ENCODE data around the gene NUMA1. TPM values are rescaled to one million over a fixed set of nuclear protein-coding genes. Genes with fewer than 3 reads are reported as not detected.

Gene NUMA1
- total and polyA plus RNA-seq, 9 of the 15 experiments (the other 6 are each of a cell fraction or from before 2014, with no cell fraction given): 4.1 to 104 (median 51.2) TPM

- Histone ChIP-seq H3K27ac (ENCODE audit: extremely low read depth, low read depth, low read length) (peak overlapping the region; percentile 69; the same call in 1 of the 3 replicates), H3K4me3 (no peak overlapping the region), H3K4me1 (replicated peaks in 1 of 2; ENCODE audit: control insufficient read depth in 2 of 2, insufficient read depth in 2 of 2, low read length in 2 of 2) (peaks cover 44 to 66% of the 10 kb centered on the region in 2 experiments), H3K36me3 (ENCODE audit: control insufficient read depth, insufficient read depth, low read length) (peaks cover 48% of the 10 kb centered on the region), H3K9me3 (replicated peaks; ENCODE audit: control insufficient read depth, insufficient read depth, low read depth, low read length) (no peaks in the 10 kb centered on the region), H3K9ac (ENCODE audit: insufficient read depth in 1 of 2, low read depth in 2 of 2, low read length in 2 of 2) (peak overlapping the region in 1 of 2 experiments; percentile 61; a peak in 1 of 4 replicates), H3K27me3 (ENCODE audit: control insufficient read depth in 2 of 2, insufficient read depth in 2 of 2, low read length in 2 of 2) (no peaks in the 10 kb centered on the region), H3K4me2 (ENCODE audit: insufficient read depth, low read length) (no peak overlapping the region), H4K20me1 (replicated peaks; ENCODE audit: control insufficient read depth, insufficient read depth, low read length) (peaks cover 10% of the 10 kb centered on the region), H3K9me1 (ENCODE audit: control insufficient read depth, insufficient read depth, low read length) (peaks cover 14% of the 10 kb centered on the region), H3K79me2 (ENCODE audit: control insufficient read depth, insufficient read depth, low read length) (no peaks in the 10 kb centered on the region), H2AFZ (ENCODE audit: low read depth, low read length) (no peak overlapping the region)
- DNase-seq (ENCODE audit: extremely low read depth in 1 of 4, low spot score in 3 of 4) (no peak), ATAC-seq (no peak), FAIRE-seq (no peak)
- WGBS (ENCODE audit: insufficient coverage, low coverage, missing lambda C conversion rate): 84% methylated on average over 4 of the region's 4 CpGs
- intact Hi-C loops (cut with micrococcal nuclease): loop anchor here (5.0 kb wide), 1 partner anchor 134 kb away; no protein-coding TSS in a partner anchor
- no TSS peak for BruUV-seq (replicated peaks)
- TF ChIP-seq ZBTB49 (CRISPR knock-in tag; IDR thresholded peaks at IDR 0.05; ENCODE audit: borderline replicate concordance) (no peak), CHAMP1 (IDR thresholded peaks at IDR 0.05) (no peak), CEBPB (tag; IDR thresholded peaks at IDR 0.05) (no peak), ZFP36 (IDR thresholded peaks at IDR 0.05; ENCODE audit: low read depth, low read length, partially characterized antibody) (no peak)
- TF ChIP-seq, protein P1, sequence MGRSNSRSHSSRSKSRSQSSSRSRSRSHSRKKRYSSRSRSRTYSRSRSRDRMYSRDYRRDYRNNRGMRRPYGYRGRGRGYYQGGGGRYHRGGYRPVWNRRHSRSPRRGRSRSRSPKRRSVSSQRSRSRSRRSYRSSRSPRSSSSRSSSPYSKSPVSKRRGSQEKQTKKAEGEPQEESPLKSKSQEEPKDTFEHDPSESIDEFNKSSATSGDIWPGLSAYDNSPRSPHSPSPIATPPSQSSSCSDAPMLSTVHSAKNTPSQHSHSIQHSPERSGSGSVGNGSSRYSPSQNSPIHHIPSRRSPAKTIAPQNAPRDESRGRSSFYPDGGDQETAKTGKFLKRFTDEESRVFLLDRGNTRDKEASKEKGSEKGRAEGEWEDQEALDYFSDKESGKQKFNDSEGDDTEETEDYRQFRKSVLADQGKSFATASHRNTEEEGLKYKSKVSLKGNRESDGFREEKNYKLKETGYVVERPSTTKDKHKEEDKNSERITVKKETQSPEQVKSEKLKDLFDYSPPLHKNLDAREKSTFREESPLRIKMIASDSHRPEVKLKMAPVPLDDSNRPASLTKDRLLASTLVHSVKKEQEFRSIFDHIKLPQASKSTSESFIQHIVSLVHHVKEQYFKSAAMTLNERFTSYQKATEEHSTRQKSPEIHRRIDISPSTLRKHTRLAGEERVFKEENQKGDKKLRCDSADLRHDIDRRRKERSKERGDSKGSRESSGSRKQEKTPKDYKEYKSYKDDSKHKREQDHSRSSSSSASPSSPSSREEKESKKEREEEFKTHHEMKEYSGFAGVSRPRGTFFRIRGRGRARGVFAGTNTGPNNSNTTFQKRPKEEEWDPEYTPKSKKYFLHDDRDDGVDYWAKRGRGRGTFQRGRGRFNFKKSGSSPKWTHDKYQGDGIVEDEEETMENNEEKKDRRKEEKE (IDR thresholded peaks at IDR 0.05; ENCODE audit: borderline replicate concordance in 1 of 2, control insufficient read depth in 1 of 2, low read depth in 2 of 2, low read length in 1 of 2): no peak
- CTCF ChIA-PET (ENCODE audit: low intra/inter-chr PET ratio): interaction anchor here (0.6 kb wide), 1 partner anchor 450 kb away, joined by 3 read pairs; no protein-coding TSS in a partner anchor
- in situ Hi-C loops (cut with MboI): no loop called here
- POLR2A ChIA-PET: interaction anchor here (3.5 kb wide), 1 partner anchor 9 kb away, joined by 12 read pairs; no protein-coding TSS in a partner anchor
These were observed 83.8 kb downstream of the NUMA1 start for GRCh38 chr11:71996517-71996916.

Data from K562 (cell line).